BE2C (cell line): ENCODE results near the gene SH3BGRL.

Experiments
- DNase-seq: peaks from one replicate; pipeline ENCODE4 v3.0.0-alpha.2; 2020
- H3K27me3 ChIP-seq: fragments of 250-450 bp; sonication (Bioruptor Pico); 2 replicates; pipeline ENCODE4 v1.5.1; 2020; ENCODE audit warnings: mild to moderate bottlenecking
- H3K36me3 ChIP-seq: fragments of 250-450 bp; sonication (Bioruptor Pico); 2 replicates; pipeline ENCODE4 v1.5.1; 2020; ENCODE audit warnings: mild to moderate bottlenecking
- H3K4me1 ChIP-seq: fragments of 250-450 bp; sonication (Bioruptor Pico); 2 replicates; pipeline ENCODE4 v1.5.1; 2020
- H3K4me3 ChIP-seq: 2 replicates; pipeline ENCODE4 v1.5.1; 2011; ENCODE audit warnings: low read depth, low read length
- H3K9me3 ChIP-seq: fragments of 250-450 bp; sonication (Bioruptor Pico); 2 replicates; pipeline ENCODE4 v1.5.1; 2020
- CTCF ChIP-seq: IDR thresholded peaks from 2 replicates; pipeline ENCODE4 v1.5.1; 2012; ENCODE audit warnings: mild to moderate bottlenecking, low read depth, low read length

The SH3BGRL gene

GRCh38 chrX:81291996-81292395, 90.1 kb downstream of the SH3BGRL start:
- Histone ChIP-seq H3K4me1 (no peaks in the 10 kb centered on the region), H3K4me3 (no peak overlapping the region), H3K9me3 (no peaks in the 10 kb centered on the region), H3K36me3 (no peaks in the 10 kb centered on the region), H3K27me3 (no peaks in the 10 kb centered on the region)
- no peak for TF ChIP-seq CTCF
- no peak for DNase-seq

GRCh38 chrX:81294101-81294500, 92.2 kb downstream of the SH3BGRL start:
- H3K4me1 ChIP-seq = no peaks in the 10 kb centered on the region
- no peak for TF ChIP-seq CTCF
- H3K36me3 ChIP-seq = no peaks in the 10 kb centered on the region
- no peak for DNase-seq
- H3K9me3 ChIP-seq = no peaks in the 10 kb centered on the region
- no peaks in the 10 kb centered on the region for H3K27me3 ChIP-seq
- no peak overlapping the region for H3K4me3 ChIP-seq

GRCh38 chrX:81301877-81302276, 100.0 kb downstream of the SH3BGRL start:
- no peak for DNase-seq
- Histone ChIP-seq H3K9me3 (no peaks in the 10 kb centered on the region), H3K27me3 (no peaks in the 10 kb centered on the region), H3K4me1 (no peaks in the 10 kb centered on the region), H3K4me3 (no peak overlapping the region), H3K36me3 (no peaks in the 10 kb centered on the region)
- no peak for TF ChIP-seq CTCF

- no peaks in the 10 kb centered on the region for H3K27me3 ChIP-seq
Measured at GRCh38 chrX:81304563-81304962, 102.7 kb downstream of the SH3BGRL start.

GRCh38 chrX:81305240-81305639, 103.3 kb downstream of the SH3BGRL start:
- TF ChIP-seq CTCF = no peak
- no peak for DNase-seq
- Histone ChIP-seq H3K36me3 (no peaks in the 10 kb centered on the region), H3K27me3 (no peaks in the 10 kb centered on the region), H3K4me1 (no peaks in the 10 kb centered on the region), H3K9me3 (no peaks in the 10 kb centered on the region), H3K4me3 (no peak overlapping the region)

More at GRCh38 chrX:81304563-81304962, 102.7 kb downstream of the SH3BGRL start:
- no peak for TF ChIP-seq CTCF
- no peak for DNase-seq
- H3K36me3 ChIP-seq = no peaks in the 10 kb centered on the region
- H3K4me3 ChIP-seq = no peak overlapping the region
- no peaks in the 10 kb centered on the region for H3K9me3 ChIP-seq
- H3K4me1 ChIP-seq = no peaks in the 10 kb centered on the region

- DNase-seq = no peak
- H3K36me3 ChIP-seq = no peaks in the 10 kb centered on the region
- H3K4me1 ChIP-seq = no peaks in the 10 kb centered on the region
- no peak overlapping the region for H3K4me3 ChIP-seq
- no peaks in the 10 kb centered on the region for H3K9me3 ChIP-seq
- no peaks in the 10 kb centered on the region for H3K27me3 ChIP-seq
- no peak for TF ChIP-seq CTCF
Measured at GRCh38 chrX:81308086-81308829, 106.4 kb downstream of the SH3BGRL start.
